ENCODE data around the gene ASPSCR1.

DNA sequence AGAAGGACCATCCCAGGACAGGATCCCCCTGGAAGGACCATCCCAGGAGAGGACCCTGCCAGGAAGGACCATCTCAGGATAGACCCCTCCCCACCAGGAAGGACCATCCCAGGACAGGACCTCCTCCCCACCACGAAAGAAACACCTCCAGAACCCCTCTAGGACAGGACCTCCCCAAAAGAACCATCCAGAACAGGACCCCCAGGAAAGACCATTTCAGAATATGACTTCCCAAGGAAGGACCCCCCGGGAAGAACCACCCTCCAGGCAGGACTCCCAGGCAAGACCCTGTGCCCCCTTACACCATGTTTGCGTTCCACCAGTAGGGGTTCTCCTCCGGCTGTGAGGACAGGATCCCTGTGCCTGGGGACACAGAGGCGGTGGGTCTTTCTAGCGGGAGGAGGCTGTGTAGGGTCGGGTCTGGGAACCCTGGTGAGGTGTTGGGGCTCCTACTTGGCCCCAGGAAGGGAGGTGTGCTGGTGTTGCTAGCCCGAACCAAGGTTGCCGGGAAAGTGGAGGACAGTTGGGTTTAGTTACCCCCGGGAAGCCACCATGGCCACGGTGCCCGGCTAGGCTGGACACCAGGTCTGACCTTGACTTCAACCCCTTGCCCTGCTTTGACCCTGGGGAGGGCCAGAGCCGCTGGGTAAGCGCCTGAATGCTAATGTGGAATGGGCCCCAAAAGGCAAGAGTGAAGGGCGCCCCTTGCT, 18.6 kb upstream of the ASPSCR1 start:
- TF ChIP-seq, protein P1, sequence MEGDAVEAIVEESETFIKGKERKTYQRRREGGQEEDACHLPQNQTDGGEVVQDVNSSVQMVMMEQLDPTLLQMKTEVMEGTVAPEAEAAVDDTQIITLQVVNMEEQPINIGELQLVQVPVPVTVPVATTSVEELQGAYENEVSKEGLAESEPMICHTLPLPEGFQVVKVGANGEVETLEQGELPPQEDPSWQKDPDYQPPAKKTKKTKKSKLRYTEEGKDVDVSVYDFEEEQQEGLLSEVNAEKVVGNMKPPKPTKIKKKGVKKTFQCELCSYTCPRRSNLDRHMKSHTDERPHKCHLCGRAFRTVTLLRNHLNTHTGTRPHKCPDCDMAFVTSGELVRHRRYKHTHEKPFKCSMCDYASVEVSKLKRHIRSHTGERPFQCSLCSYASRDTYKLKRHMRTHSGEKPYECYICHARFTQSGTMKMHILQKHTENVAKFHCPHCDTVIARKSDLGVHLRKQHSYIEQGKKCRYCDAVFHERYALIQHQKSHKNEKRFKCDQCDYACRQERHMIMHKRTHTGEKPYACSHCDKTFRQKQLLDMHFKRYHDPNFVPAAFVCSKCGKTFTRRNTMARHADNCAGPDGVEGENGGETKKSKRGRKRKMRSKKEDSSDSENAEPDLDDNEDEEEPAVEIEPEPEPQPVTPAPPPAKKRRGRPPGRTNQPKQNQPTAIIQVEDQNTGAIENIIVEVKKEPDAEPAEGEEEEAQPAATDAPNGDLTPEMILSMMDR (IDR thresholded peaks at IDR 0.05) = no peak
- TF ChIP-seq, protein P2, sequence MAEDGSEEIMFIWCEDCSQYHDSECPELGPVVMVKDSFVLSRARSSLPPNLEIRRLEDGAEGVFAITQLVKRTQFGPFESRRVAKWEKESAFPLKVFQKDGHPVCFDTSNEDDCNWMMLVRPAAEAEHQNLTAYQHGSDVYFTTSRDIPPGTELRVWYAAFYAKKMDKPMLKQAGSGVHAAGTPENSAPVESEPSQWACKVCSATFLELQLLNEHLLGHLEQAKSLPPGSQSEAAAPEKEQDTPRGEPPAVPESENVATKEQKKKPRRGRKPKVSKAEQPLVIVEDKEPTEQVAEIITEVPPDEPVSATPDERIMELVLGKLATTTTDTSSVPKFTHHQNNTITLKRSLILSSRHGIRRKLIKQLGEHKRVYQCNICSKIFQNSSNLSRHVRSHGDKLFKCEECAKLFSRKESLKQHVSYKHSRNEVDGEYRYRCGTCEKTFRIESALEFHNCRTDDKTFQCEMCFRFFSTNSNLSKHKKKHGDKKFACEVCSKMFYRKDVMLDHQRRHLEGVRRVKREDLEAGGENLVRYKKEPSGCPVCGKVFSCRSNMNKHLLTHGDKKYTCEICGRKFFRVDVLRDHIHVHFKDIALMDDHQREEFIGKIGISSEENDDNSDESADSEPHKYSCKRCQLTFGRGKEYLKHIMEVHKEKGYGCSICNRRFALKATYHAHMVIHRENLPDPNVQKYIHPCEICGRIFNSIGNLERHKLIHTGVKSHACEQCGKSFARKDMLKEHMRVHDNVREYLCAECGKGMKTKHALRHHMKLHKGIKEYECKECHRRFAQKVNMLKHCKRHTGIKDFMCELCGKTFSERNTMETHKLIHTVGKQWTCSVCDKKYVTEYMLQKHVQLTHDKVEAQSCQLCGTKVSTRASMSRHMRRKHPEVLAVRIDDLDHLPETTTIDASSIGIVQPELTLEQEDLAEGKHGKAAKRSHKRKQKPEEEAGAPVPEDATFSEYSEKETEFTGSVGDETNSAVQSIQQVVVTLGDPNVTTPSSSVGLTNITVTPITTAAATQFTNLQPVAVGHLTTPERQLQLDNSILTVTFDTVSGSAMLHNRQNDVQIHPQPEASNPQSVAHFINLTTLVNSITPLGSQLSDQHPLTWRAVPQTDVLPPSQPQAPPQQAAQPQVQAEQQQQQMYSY (CRISPR knock-in tag; IDR thresholded peaks at IDR 0.05) = no peak
- no peak for TF ChIP-seq CREB1 (CRISPR knock-in tag; IDR thresholded peaks at IDR 0.05)
- no peak for TF ChIP-seq ZNF263 (CRISPR knock-in tag; IDR thresholded peaks at IDR 0.05; ENCODE audit: low read depth)
- TF ChIP-seq, protein P3, sequence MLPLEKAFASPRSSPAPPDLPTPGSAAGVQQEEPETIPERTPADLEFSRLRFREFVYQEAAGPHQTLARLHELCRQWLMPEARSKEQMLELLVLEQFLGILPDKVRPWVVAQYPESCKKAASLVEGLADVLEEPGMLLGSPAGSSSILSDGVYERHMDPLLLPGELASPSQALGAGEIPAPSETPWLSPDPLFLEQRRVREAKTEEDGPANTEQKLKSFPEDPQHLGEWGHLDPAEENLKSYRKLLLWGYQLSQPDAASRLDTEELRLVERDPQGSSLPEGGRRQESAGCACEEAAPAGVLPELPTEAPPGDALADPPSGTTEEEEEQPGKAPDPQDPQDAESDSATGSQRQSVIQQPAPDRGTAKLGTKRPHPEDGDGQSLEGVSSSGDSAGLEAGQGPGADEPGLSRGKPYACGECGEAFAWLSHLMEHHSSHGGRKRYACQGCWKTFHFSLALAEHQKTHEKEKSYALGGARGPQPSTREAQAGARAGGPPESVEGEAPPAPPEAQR (CRISPR knock-in tag; IDR thresholded peaks at IDR 0.05) = no peak
